ENCODE results near the gene SMURF1. TPM values are rescaled to one million over a fixed set of nuclear protein-coding genes. Genes with fewer than 3 reads are reported as not detected.
A peak's percentile ranks its signal among the peaks of the same experiment; 100 is the strongest.

SMURF1 gene
- total RNA-seq, 1 donor, result 23.5 TPM

DNA sequence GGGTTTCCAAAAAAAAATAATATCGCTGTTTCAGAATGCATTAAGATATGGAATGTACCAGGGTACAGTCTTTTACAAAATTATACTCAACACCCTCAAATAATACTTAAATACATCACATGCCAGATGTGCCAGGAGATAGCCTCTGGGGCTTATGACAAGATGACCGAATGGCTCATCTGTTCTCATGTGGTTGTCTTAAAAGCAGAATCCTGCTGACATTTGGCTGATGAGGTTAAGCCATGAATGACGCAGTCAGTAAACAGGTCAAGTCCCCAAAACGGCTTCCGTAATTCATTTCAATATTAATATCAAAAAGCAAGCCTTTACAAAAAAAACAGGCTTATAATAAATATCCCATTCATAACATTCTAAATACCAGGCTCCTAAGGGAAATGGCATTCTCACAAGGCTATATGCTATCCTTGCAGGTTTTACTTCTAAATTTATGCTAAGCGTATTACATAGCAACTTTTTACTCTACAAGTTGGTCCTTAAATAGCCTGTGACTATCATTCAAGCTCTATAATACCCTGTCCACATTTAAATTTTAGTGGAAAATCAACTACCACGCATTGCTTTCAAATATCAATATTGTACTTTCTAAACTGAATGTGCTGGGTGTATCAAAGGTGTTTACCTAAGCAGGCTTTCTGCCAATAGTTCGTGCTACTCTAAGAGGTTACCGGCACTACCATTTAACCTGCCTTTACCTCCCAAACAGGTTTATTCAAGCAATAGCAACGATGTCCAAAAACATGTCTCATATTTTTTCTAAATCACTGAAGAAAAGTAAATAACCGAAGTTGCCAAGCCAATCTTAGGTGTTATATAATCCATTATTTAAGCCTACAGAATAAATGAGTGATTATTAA lies 15.6 kb downstream of the SMURF1 start:
- no peak overlapping the region for H2AFZ ChIP-seq (ENCODE audit: low read length)
- H3K36me3 ChIP-seq (ENCODE audit: insufficient read depth, low read length), result no peaks in the 10 kb centered on the region
- no peaks in the 10 kb centered on the region for H3K9me3 ChIP-seq (ENCODE audit: low read depth, low read length)
- peaks cover 76% of the 10 kb centered on the region for H4K20me1 ChIP-seq (ENCODE audit: insufficient read depth, low read length)
- H3K79me2 ChIP-seq (ENCODE audit: insufficient read depth, low read length), result peaks cover 98% of the 10 kb centered on the region
- DNase-seq (ENCODE audit: insufficient read length, low spot score, missing footprints), result no peak
- peak overlapping the region; percentile 63 for H3K27ac ChIP-seq (ENCODE audit: low read depth, low read length)
- no peaks in the 10 kb centered on the region for H3K27me3 ChIP-seq (ENCODE audit: insufficient read depth, low read length)
- peak overlapping the region; percentile 3 for H3K4me3 ChIP-seq (ENCODE audit: insufficient read depth, low read length)
- TF ChIP-seq CTCF (IDR thresholded peaks at IDR 0.05; ENCODE audit: extremely low read depth, low read depth, low read length), result no peak
- H3K4me1 ChIP-seq (ENCODE audit: insufficient read depth, low read length), result peaks cover 53% of the 10 kb centered on the region
- peak overlapping the region; percentile 62 for H3K4me2 ChIP-seq (ENCODE audit: insufficient read depth, low read length)

DNA sequence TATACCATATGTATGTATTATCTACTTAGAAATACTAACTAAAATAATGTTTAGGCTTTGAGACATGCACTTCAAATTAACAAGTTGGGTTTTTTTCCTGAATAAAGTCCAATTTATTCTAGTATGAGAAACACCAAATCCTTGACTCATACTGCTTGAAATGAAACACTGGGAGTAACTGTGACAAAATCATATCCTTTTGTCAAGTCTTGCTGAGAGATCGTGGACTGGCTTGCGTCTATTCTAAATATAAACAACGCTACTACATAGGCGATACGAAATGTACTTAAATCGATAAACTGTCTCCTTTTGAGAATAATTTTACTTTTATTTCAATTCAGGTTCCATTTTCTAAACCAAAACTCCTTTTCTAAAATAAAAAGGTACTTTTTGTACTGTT lies 16.3 kb downstream of the SMURF1 start:
- no peaks in the 10 kb centered on the region for H3K36me3 ChIP-seq (ENCODE audit: insufficient read depth, low read length)
- H3K27ac ChIP-seq (ENCODE audit: low read depth, low read length), result peak overlapping the region; percentile 63
- peaks cover 69% of the 10 kb centered on the region for H4K20me1 ChIP-seq (ENCODE audit: insufficient read depth, low read length)
- H3K9me3 ChIP-seq (ENCODE audit: low read depth, low read length), result no peaks in the 10 kb centered on the region
- peak overlapping the region; percentile 62 for H3K4me2 ChIP-seq (ENCODE audit: insufficient read depth, low read length)
- peaks cover 98% of the 10 kb centered on the region for H3K79me2 ChIP-seq (ENCODE audit: insufficient read depth, low read length)
- no peak overlapping the region for H2AFZ ChIP-seq (ENCODE audit: low read length)
- no peaks in the 10 kb centered on the region for H3K27me3 ChIP-seq (ENCODE audit: insufficient read depth, low read length)
- DNase-seq (ENCODE audit: insufficient read length, low spot score, missing footprints), result peak; percentile 57
- no peak for TF ChIP-seq CTCF (IDR thresholded peaks at IDR 0.05; ENCODE audit: extremely low read depth, low read depth, low read length)
- H3K4me3 ChIP-seq (ENCODE audit: insufficient read depth, low read length), result peak overlapping the region; percentile 3
- peaks cover 48% of the 10 kb centered on the region for H3K4me1 ChIP-seq (ENCODE audit: insufficient read depth, low read length)

GRCh38 chr7:99126921-99127553 lies 16.9 kb downstream of the SMURF1 start:
- peak; percentile 32 for DNase-seq (ENCODE audit: insufficient read length, low spot score, missing footprints)
- H4K20me1 ChIP-seq (ENCODE audit: insufficient read depth, low read length), result peaks cover 63% of the 10 kb centered on the region
- no peaks in the 10 kb centered on the region for H3K36me3 ChIP-seq (ENCODE audit: insufficient read depth, low read length)
- peak overlapping the region; percentile 63 for H3K27ac ChIP-seq (ENCODE audit: low read depth, low read length)
- peak overlapping the region; percentile 62 for H3K4me2 ChIP-seq (ENCODE audit: insufficient read depth, low read length)
- H3K9me3 ChIP-seq (ENCODE audit: low read depth, low read length), result no peaks in the 10 kb centered on the region
- H3K4me3 ChIP-seq (ENCODE audit: insufficient read depth, low read length), result no peak overlapping the region
- no peak overlapping the region for H2AFZ ChIP-seq (ENCODE audit: low read length)
- H3K79me2 ChIP-seq (ENCODE audit: insufficient read depth, low read length), result peaks cover 94% of the 10 kb centered on the region
- H3K27me3 ChIP-seq (ENCODE audit: insufficient read depth, low read length), result no peaks in the 10 kb centered on the region
- H3K4me1 ChIP-seq (ENCODE audit: insufficient read depth, low read length), result peaks cover 45% of the 10 kb centered on the region
- no peak for TF ChIP-seq CTCF (IDR thresholded peaks at IDR 0.05; ENCODE audit: extremely low read depth, low read depth, low read length)

GRCh38 chr7:99125505-99125865 lies 18.4 kb downstream of the SMURF1 start:
- Histone ChIP-seq H3K4me3 (ENCODE audit: insufficient read depth, low read length) (no peak overlapping the region), H3K4me2 (ENCODE audit: insufficient read depth, low read length) (no peak overlapping the region), H2AFZ (ENCODE audit: low read length) (no peak overlapping the region), H3K27ac (ENCODE audit: low read depth, low read length) (peak overlapping the region; percentile 84), H3K27me3 (ENCODE audit: insufficient read depth, low read length) (no peaks in the 10 kb centered on the region), H4K20me1 (ENCODE audit: insufficient read depth, low read length) (peaks cover 53% of the 10 kb centered on the region), H3K36me3 (ENCODE audit: insufficient read depth, low read length) (no peaks in the 10 kb centered on the region), H3K4me1 (ENCODE audit: insufficient read depth, low read length) (peaks cover 60% of the 10 kb centered on the region), H3K9me3 (ENCODE audit: low read depth, low read length) (no peaks in the 10 kb centered on the region), H3K79me2 (ENCODE audit: insufficient read depth, low read length) (peaks cover 92% of the 10 kb centered on the region)
- DNase-seq (ENCODE audit: insufficient read length, low spot score, missing footprints), result no peak
- no peak for TF ChIP-seq CTCF (IDR thresholded peaks at IDR 0.05; ENCODE audit: extremely low read depth, low read depth, low read length)
